OCI-LY3 (cell line): Measurements from ENCODE around the gene UPF1.

ENCODE experiments used
- H2AFZ ChIP-seq: fragments of 200-600, 300-600 bp; shearing (Covaris generic); 2 replicates; pipeline ENCODE4 v1.6.0; 2014; ENCODE audit warnings: antibody characterized with exemption, low read depth, low read length
- H3K27ac ChIP-seq: fragments of 200-600, 300-600 bp; sonication (generic); 2 replicates; pipeline ENCODE4 v1.5.1; 2014; ENCODE audit warnings: mild to moderate bottlenecking, low read length, moderate library complexity, mixed read lengths
- H3K27me3 ChIP-seq: fragments of 200-600, 300-600 bp; sonication (generic); 2 replicates; pipeline ENCODE4 v1.6.1; 2014; ENCODE audit warnings: low read depth, low read length, mixed read lengths
- H3K36me3 ChIP-seq: fragments of 200-600, 300-600 bp; sonication (generic); replicated peaks from 2 replicates; pipeline ENCODE3; 2014; ENCODE audit warnings: low read depth, low read length, mixed read lengths
- H3K4me1 ChIP-seq: fragments of 300-600, 200-600 bp; sonication (generic); 2 replicates; pipeline ENCODE4 v1.6.1; 2014; ENCODE audit warnings: low read length, mixed read lengths
- H3K4me2 ChIP-seq: fragments of 200-600, 300-600 bp; sonication (generic); 2 replicates; pipeline ENCODE4 v1.6.1; 2014; ENCODE audit warnings: low read length, mixed read lengths
- H3K4me3 ChIP-seq: fragments of 300-600, 200-600 bp; sonication (generic); 2 replicates; pipeline ENCODE4 v1.5.1; 2014; ENCODE audit warnings: antibody characterized with exemption, mild to moderate bottlenecking, low read length, moderate library complexity
- H3K79me2 ChIP-seq: fragments of 300-600, 200-600 bp; shearing (Covaris generic); 2 replicates; pipeline ENCODE4 v1.6.1; 2014; ENCODE audit warnings: mild to moderate bottlenecking, low read length, mixed read lengths
- H3K9ac ChIP-seq: fragments of 300-600, 200-600 bp; shearing (Covaris generic); 2 replicates; pipeline ENCODE4 v1.6.0; 2014; ENCODE audit warnings: mild to moderate bottlenecking, low read length, moderate library complexity
- H3K9me3 ChIP-seq: fragments of 200-600, 300-600 bp; shearing (Covaris generic); 2 replicates; pipeline ENCODE4 v1.6.1; 2014; ENCODE audit warnings: low read length, mixed read lengths; ENCODE audit not compliant: insufficient read depth
- H4K20me1 ChIP-seq: fragments of 200-600, 300-600 bp; sonication (generic); 2 replicates; pipeline ENCODE4 v1.6.1; 2016; ENCODE audit warnings: low read length, mixed read lengths; ENCODE audit not compliant: insufficient read depth
- EZH2phosphoT487 ChIP-seq: fragments of 200-600 bp; shearing (Covaris generic); IDR thresholded peaks from 2 replicates; pipeline ENCODE4 v1.6.1; 2018; ENCODE audit warnings: antibody characterized with exemption, mixed run types, low read depth
- TF ChIP-seq, protein P1 (sequence below): fragments of 200-600, 300-600 bp; sonication (generic); IDR thresholded peaks from 2 replicates; pipeline ENCODE4 v1.5.1; 2014; ENCODE audit warnings: antibody characterized with exemption, low read length, low read depth

Gene UPF1

DNA sequence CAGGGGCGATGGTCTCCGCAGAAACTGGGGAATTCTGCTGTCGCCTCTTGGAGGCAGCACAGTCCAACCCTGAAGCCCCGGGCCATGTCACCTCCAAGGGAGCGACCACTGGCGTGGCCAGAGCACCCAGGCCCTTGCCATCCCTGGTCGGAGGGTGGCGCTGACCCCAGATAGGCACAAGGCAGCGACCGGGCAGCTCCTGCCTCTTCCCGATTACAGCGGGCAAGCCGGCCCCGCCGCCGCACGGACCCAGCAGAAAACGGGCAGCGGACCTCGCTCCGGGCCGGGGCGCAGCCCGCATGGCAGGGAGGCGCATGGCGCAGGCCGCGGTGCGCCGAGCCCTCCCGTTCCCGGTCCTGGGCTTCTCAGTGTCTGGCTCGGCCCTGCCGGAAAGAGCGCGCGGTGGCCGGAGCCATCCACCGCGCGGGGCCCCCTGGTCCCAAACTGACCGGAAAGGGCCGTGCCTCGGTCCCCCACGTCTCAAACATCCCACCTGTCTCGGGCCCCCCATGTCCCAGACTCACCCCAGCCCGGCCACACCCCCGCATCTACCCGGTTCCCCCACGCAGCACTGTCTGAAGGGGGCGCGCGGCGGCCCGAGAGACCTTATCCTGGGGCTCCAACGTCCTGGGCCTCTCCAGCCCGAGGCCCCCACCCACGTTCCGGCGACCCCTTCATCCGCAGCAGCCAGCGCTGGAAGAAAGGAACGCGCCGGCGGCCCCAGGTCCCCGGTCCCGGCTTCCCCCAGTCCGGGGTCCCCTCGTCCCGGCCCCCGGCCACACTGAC lies 63.5 kb downstream of the UPF1 start:
- H3K27me3 ChIP-seq = no peaks in the 10 kb centered on the region
- TF ChIP-seq, protein P1, sequence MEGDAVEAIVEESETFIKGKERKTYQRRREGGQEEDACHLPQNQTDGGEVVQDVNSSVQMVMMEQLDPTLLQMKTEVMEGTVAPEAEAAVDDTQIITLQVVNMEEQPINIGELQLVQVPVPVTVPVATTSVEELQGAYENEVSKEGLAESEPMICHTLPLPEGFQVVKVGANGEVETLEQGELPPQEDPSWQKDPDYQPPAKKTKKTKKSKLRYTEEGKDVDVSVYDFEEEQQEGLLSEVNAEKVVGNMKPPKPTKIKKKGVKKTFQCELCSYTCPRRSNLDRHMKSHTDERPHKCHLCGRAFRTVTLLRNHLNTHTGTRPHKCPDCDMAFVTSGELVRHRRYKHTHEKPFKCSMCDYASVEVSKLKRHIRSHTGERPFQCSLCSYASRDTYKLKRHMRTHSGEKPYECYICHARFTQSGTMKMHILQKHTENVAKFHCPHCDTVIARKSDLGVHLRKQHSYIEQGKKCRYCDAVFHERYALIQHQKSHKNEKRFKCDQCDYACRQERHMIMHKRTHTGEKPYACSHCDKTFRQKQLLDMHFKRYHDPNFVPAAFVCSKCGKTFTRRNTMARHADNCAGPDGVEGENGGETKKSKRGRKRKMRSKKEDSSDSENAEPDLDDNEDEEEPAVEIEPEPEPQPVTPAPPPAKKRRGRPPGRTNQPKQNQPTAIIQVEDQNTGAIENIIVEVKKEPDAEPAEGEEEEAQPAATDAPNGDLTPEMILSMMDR = no peak
- no peak for TF ChIP-seq EZH2phosphoT487
- no peak overlapping the region for H3K4me3 ChIP-seq
- no peaks in the 10 kb centered on the region for H3K4me1 ChIP-seq
- H3K36me3 ChIP-seq = peaks cover 9% of the 10 kb centered on the region
- no peaks in the 10 kb centered on the region for H3K79me2 ChIP-seq
- H3K9me3 ChIP-seq = no peaks in the 10 kb centered on the region
- H2AFZ ChIP-seq = no peak overlapping the region
- H3K4me2 ChIP-seq = no peak overlapping the region
- no peak overlapping the region for H3K9ac ChIP-seq
- H4K20me1 ChIP-seq = no peaks in the 10 kb centered on the region
- H3K27ac ChIP-seq = no peak overlapping the region

DNA sequence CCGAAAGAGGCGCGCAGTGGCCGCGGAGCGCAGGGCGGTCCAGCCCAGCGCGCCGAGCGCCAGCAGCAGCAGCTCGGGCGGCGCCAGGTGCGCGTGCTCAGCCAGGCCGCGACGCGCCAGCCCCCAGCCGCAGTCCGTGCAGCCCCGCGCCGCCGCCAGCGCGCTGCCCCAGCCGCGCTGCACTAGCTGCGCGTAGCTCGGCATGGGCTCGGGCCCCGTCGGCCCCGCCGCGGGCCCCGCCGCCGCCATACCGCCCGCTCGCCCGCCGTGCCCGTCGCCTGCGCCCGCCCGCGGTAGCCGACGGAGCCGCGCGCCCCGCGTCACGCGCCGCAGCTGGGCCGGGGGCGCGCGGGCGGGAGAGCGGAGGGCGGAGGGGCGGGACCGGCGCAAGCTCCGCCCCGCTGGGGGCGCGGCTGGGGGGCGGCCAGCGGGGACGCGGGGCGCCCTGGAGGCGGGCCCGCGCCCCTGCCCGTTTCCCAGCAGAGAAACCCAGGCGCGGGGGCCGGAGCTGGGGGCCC lies 64.1 kb downstream of the UPF1 start, which contains the start of gene CERS1:
TSS of gene CERS1 (minus strand) at position 335 of the 518 bp plus-strand sequence. CDS start at position 249, 86 bp downstream.
- H3K4me2 ChIP-seq = no peak within 1 kb of the TSS
- no peak within 1 kb of the TSS for H3K27ac ChIP-seq
- H3K4me3 ChIP-seq = no peak within 1 kb of the TSS
- no peaks in the 10 kb centered on the region for H3K9me3 ChIP-seq
- no peak within 1 kb of the TSS for H3K9ac ChIP-seq
- no peak within 1 kb of the TSS for H2AFZ ChIP-seq
- H4K20me1 ChIP-seq = no peaks in the 10 kb centered on the region
- no peaks in the 10 kb centered on the region for H3K79me2 ChIP-seq
- no peaks in the 10 kb centered on the region for H3K4me1 ChIP-seq
- H3K27me3 ChIP-seq = no peaks in the 10 kb centered on the region
- H3K36me3 ChIP-seq = peaks cover 10% of the 10 kb centered on the region
- TF ChIP-seq, protein P1 = no peak
- no peak for TF ChIP-seq EZH2phosphoT487

DNA sequence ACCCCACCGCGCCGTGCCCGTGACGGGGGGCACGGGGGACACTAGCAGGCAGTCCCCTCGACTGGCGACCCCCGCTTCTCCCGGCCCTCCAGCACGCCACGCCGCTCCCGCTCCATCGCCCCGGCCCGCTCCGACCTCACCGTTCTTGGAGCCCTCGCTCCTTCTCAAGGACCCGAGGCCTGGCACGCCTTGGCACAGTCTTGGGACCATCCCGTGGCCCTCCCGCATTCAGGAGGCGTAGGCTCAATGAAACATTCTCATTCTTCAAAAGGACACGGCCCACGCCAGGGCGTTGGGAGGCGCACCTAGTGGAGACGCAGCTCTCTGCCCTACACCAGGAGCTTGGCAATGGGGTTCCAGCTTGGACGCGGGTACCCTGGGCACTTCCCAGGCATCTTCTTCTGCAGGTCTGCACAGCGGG lies 64.7 kb downstream of the UPF1 start:
- Histone ChIP-seq H3K27me3 (no peaks in the 10 kb centered on the region), H3K4me3 (no peak overlapping the region), H3K4me1 (no peaks in the 10 kb centered on the region), H2AFZ (no peak overlapping the region), H3K9me3 (no peaks in the 10 kb centered on the region), H3K79me2 (no peaks in the 10 kb centered on the region), H3K27ac (no peak overlapping the region), H4K20me1 (no peaks in the 10 kb centered on the region), H3K36me3 (peaks cover 16% of the 10 kb centered on the region), H3K9ac (no peak overlapping the region), H3K4me2 (no peak overlapping the region)
- TF ChIP-seq, protein P1 = no peak
- no peak for TF ChIP-seq EZH2phosphoT487
